GM18868 (cell line): ENCODE measurements around the gene POU2AF1.

Experiments
- ATAC-seq: cut with Tn5 transposase; IDR thresholded peaks from one replicate; pipeline ENCODE4 v1.9.1; 2021; ENCODE audit warnings: mild to moderate bottlenecking, moderate library complexity; ENCODE audit not compliant: unreplicated experiment

The POU2AF1 gene, protein sequence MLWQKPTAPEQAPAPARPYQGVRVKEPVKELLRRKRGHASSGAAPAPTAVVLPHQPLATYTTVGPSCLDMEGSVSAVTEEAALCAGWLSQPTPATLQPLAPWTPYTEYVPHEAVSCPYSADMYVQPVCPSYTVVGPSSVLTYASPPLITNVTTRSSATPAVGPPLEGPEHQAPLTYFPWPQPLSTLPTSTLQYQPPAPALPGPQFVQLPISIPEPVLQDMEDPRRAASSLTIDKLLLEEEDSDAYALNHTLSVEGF

DNA sequence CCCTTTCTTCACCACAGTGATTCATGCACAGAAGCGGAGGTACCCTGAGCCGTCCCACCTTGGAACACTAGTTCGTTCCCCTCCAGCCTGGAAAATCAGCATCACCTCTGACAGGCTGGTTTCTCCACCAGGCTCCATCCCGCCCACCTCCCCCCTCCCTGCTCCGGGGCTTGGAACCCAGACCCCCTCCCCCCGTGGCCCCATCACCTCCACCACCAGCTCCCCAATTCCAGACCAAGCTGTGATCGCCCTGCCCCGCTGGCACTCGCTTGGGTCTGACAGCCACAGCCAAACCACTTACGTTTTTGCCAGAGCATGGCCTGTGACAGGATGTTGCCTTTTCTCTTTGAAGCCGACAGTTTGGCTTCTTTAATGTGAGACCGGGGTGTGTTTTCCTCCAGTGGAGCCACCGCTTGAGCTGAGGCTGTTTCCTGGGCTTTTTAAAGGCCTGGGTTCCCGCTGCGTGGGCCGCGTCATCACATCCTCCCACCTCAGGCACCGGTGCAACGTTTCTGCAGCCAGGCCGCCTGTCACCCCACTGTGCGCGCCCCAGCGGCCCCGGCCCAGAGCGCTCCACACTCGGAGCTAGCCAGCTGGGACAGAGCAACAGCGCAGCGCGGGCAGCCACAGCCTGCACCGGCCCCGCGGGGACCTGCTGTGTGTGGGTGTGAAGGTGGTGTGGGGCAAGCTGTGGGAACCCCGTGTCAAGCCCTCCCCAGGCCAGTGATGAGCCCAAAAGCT is at the start of gene POU2AF1:
TSS of gene POU2AF1 (minus strand) at position 415 of the 741 bp plus-strand sequence. CDS start at position 317, 98 bp downstream.
- peak; percentile 61 for ATAC-seq

DNA sequence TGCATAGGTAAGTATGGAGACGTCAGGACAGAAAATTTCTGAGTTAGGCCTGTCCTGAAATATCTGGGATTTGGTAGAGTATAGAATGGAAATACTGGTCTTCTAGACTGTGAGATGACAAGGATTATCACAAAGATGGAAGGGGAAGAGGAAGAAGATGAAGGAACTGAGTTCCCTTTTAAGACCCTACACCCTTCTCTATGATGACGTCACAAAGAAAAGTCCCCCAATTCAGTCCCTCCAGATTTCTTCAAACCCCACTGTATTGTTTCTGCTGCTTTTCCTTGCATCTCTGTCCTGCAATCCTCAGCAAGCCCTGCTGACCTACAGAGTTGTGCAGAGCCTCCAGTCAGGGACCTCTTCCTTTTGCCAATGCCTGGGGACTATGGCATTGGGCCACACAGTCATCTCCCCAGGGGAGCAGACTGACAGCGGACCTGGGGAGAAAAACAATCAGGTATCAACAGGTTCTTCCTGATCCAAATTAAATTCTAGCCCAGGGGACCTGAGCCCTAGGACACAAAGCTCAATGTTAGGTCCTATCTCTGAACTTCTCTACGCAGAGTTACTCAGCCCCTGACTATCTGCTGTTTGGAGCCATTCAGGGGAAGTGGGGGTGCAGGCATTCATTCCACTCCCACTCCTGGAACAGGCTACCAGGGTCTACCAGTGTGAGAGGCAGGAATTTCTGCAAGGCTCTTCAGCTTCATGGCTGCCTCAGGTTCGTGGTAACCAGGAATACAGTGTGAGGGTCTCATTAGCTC is 49.2 kb upstream of the POU2AF1 start:
- no peak for ATAC-seq

DNA sequence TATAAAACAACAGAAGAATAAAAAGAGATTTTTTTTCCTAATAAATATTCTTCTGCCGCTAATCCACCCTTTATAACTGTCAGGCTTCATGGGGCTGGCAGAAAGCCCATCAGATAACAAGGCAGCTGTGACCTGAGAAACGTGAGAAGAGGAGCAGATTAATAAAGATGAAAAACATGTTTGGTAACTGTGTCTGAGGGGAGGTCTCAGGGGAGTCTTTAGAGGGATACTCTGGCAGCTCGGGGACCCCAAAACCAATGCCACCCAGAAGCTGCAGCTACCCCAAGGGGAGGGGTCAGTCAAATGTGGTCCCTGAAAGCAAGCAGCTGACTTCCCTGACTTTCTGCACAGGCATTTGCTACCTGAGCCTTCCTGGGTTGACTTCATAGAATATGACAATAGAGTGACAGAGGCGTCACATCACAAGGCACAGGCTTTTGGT is 48.4 kb upstream of the POU2AF1 start:
- ATAC-seq = no peak

DNA sequence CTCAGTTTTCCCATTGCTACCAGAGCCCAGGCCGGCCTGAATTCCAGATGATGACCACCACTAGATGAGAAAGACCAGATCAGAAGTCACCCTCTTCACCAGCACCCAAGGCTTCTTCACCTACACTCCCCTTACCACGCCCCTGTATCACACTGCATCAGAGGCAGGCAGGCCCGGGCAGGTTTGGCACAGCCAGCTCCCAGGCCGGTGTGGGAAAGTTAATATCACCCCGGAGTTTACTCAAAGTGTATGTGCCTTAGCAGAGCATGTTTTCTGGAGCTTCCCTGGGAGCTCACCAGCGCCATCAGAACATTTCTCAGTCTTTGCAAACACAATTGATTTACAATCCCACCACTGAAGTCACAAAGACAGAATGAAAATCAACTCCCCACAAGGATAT is 47.5 kb upstream of the POU2AF1 start:
- no peak for ATAC-seq

DNA sequence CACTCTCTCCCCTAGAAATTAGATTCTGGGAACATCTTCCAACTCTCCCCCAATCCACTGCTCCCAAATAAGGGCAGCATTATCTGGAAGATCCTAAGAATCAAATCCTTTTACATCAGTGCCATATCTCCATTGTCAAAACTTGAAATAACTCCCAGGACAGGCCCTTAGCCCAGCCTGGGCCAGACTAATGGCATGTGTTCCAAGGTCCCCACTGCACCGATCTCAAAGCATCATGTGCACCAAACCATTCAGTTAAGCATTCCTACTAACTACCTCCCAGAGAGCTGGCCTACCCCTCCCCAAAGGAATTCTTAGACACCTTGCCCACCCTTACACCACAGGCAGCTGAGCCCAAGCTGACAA is 44.2 kb upstream of the POU2AF1 start:
- ATAC-seq = peak; percentile 11

DNA sequence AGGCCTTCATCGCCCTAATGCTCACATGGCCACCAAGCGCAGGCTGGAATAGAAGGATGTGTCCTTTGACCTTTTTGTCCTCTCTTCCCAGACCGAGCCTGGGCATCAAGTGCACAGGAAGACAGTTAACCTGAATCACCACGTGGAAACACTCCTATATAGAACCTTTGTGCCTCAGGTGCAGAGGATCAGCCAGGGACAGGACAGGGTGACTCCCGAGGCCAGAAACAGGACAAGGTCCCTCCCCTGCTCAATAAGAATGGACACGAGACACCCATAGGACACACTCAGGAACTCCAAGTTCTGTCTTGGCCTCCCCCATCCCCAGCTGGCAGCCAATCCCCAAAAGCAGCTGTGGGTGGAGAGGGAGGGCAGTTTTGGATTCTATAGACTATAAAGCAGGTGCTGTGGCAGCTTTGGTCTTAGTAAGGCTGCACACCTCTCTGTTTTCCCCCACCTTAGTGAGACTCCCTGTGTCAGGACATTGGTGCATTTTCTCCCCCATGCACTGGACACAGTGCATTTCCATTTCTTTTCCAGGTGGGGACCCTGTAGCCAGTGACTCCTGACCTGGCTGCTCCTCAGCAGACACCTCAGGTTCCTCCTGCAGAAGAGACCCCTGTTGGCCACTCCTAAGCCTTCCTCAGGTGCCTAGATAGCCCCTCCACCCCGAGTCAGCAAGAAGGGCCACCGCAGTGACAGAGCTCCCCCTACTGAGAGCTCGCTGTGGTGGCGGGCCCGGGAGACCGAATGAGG is 43.6 kb upstream of the POU2AF1 start:
- peak; percentile 78 for ATAC-seq

DNA sequence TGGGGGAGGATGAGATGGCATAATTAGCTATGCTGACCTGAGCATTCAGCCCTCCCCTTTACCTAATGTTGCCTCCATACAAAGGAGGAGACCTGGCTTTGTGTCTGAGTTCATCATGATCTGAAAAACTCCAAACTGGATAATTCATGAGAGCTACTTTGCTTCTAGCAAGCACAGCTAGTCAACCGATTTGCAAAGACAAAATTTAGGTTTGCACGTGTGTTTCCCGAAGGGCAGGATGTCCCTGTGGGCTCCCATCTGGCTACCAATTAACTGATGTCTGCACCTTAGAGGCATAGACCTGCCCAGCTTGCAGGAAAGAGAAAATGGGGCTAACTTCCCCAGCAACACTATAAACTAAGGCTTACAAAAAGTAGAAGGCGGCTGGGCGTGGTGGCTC is 42.2 kb upstream of the POU2AF1 start:
- no peak for ATAC-seq

DNA sequence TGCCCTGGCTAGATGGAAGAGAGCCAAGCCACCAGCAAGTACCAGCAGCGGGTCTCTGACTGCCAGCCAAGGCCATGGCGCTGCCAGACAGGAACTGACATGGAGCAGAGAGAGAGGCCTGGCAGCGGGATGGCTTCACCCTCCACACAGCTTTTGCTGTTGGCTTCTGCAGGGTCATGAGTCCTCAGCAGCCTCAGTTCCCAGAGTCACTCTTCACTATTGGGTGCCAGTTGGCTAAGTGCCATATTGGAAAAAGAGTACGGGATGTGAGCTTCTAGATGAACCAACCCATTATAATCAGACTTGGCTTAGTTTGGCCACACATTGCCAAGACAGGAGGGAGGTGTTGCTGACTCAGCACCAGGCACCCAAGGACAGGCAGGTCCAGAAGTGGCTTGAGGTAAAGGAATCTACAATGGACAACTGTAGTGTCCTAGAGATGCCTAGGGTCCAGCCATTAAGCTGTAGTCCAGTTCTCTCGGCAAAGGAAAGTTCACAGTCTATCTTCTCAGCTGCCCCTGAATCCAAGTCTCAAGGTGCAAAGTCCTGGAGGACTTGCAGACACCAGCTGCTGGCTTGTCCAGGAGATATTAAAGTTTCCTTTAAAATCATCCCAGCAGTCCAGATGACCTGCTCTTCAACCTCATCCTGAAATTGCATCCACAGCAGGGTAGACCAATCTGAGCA is 40.7 kb upstream of the POU2AF1 start:
- ATAC-seq = no peak

DNA sequence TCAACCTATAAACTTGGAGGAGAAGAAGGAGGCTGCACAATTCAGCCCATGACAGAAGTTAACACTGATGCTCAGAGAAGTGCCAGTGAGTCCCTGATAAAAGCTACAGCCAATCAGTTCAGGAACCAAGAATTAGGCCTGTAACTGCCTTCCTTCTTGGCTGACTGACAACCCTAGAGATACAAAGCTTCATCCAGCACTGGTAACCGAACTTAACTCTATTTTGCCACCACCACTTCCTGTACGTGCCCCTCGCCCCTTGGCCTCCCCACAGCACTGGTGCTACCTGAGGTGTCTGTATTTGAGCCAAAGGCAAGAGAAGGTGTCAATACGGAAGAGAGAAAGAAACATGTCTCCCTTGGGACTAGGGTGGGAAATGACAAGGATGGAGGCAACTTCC is 40.1 kb upstream of the POU2AF1 start:
- no peak for ATAC-seq

DNA sequence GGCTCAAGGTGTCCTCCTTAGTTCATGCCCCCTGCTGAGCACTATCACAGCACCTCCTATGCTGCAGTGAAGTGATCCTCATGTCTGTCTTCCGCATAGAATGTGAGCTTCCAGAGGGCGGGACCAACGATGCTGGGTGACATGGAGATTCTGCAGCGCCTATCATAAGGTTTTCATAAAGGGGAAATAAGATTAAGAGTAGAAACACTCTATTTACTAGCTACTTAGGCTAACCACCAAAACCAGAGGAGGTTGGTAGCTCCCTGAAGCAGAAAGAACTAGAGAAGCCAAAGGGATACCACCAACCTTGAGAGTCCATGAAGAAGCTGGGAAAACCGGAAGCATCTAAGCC is 39.3 kb upstream of the POU2AF1 start:
- no peak for ATAC-seq

DNA sequence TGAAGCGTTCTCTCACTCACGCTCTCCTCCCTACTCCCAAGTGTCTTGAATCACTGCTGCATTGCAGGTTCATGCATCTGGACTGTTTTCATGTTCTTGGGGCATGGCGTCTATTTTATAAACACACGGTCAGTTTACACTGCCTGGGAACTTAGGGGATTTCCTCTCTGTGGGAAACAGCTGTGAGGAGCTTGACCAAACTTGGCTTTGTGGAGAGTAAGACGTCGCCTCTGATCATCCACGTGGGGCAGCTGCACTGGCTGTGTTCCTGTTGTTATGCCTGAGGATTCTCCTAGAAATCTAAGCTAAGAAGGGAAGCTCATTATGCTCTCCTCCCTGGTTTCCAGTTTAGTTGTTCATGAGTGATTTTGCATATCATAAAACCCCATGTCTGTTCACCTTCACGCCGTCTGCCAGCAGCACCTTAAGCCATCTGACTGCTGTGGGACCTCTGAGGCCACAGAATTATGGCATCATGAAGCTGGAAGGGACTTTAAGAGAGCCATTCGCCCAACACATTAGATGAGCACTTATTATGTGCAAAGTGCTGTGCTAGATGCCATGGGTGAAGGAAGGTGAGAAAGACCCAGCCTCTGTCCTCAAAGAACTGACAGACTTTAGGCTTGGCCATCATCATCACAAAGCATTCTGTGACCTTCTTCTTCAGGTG is 38.8 kb upstream of the POU2AF1 start:
- peak; percentile 26 for ATAC-seq

DNA sequence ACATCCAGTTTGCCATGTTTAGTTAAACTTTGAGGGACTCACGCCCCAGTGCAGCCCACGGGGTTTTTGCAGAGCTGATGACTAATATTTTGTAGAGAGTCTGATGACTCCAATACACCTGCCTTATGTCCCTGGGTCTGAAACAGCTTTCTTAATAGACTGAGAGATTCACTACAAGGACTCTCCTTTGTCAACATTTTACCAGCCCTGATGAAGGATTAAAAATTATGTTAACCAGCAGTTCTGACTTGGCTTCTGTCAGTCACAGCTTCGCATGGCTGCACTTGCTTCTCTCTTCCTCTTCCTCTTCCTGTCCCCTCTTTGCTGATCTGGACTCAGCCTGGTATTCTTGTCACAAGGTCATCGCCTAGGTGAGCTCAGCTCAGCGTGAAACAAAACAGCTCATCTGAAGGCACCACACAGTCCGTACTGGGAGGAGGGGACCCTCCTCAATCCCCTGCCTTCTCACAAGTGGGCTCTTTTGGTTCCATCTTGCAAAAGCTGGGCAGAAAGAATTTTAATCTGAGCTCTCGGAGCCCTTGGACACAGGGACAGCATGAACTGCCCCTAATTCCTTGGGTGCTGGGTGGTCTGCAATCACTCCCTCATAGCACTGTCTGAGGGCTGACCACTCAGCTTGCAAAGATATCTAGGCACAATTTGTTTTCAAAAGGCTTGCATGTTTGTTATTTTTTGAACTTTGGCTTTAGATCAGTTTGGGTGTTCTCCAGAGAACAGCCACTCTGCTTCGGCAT is 38.1 kb upstream of the POU2AF1 start:
- peak; percentile 59 for ATAC-seq

DNA sequence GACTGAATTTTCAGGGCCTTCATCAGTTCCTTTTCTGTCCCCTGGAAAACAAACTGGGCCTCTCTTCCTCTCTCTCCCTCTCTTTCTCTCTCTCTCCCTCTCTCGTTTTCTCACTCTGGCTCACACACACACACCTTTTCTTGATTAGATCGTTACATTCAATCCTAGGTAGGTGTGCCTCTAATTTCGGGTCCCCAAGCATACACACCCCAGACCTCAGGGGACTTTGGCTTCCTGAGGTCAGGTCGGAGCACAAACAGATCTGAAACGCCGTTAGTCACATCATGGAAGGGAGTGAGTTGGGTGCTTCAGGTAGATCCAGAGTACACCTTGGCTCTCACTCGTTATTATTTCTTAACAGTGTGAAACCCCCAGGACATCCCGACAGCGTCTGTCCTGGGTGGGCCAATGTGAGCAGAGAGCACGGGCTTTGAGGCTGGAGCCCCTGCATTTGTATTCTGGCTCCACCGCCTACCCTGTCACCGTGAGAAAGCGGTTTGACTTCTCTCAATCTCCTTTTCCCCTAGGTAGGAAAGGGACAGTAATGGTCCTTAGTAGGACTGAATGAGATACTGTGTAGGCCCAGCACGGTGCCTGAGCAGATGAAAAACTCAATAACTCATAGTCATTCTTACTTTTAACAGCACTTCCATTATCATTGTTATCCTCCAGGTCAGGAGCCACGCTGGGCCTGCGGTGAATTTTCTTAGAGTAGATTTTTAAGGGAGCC is 37.3 kb upstream of the POU2AF1 start:
- ATAC-seq = peak; percentile 2

DNA sequence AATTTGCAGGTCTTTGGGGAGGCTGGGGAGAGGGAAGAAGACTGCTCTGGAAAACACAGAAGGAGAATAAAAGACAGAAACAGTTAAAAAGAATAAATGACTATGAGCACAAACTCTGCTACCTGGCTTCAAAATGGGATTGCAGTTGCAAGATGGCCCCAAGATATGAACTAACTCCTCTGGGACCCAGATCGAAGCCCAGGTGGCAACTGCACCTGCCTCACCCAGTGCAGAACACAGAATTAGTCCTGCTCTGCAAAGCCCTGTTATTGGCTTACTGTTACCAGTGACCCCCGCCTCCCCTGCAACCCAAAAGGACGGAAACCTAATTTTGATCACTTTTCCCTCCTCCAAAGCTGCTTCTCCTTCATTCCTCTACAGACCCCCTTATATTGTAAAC is 35.9 kb upstream of the POU2AF1 start:
- ATAC-seq = no peak

DNA sequence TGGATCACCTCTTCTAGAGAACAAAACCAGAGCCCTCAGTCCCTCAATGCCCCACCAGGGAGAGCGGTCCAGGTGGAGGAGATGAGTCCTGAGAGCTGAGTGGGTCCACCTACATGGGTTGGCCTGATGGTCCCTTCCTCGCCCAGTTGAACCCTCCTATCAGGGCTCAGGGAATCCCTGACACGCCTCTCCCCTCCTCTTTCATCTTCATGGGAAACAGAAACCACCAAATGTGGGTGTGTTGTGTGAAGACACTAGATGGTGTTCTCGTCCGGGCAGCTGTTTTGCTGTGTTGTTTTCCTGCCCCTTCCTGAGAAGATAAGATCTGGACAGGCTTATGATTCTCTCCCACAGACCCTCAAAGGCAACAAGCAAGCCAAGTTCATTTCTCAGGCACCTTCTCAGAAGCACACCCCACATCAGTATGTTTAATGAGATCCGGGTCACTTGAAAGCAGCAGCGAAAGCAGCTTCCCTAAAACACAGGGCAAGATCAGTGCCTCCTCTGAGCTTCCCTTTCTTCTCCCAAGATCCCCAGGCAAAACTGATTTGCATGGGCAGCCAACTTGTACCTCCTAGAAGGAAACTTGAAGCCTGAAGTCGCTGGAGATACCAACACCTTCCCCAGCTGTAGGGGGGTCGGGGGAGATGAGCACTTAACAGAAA is 35.3 kb upstream of the POU2AF1 start:
- ATAC-seq = peak; percentile 35

DNA sequence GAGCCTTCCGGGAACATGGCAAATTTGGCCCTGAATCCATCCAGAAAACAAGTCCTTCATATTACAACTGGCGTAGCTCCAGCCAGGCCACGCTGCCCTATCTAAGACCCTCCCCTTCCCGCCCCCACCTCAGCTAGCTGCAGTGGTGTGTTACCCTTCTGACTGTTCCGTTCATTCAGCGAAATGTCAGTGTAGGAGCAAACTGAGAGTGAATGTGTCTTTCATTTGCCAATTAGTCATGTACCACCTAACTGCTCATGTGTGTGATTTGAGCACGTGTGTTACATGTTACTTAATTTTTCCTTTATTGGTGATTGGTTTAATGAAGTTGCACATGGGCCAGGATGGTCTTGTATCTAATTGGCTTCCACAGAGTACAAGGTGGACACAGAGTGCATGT is 34.8 kb upstream of the POU2AF1 start:
- ATAC-seq = no peak

DNA sequence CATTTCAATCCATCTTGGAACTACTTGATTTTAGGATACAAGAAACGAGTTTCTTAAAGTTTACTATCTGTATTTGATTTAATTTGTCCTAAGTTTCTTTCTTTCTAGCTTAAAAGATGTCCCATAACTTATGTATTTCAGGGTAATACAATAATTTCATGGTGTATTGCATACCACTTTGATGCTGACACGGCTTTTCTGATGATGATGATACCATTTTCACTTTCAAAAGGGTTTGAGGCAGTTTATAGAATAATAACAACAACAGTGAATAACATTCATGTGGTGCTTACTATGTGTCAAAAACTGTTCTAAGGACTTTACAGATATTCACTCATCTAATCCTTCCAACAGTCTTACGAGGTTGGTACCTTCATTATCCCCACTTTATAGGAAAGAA is 33.2 kb upstream of the POU2AF1 start:
- ATAC-seq = no peak

DNA sequence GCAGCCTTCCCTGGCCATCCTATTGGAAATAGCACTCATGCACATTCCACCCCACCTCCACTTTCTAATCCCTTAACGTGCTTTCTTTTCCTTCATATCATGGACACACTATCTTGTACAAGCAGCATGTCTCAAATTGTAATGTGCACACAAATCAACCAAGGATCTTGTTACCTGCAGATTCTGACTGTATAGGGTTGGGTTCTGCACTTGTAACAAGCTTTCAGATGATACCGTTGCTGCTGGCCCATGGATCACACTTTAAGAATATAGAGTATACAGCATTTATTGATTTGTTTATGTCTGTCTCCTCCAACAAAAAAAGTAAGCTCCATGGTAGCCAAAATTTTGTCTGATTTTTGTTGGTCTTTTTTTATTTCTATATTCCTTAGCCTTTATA is 32.4 kb upstream of the POU2AF1 start:
- ATAC-seq = no peak
